AG08395 (cell line): ENCODE results near the gene FGF1.

Experiments used
- DNase-seq: peaks from one replicate; pipeline ENCODE4 v3.0.0; 2012; ENCODE audit warnings: mixed read lengths, low spot score

The FGF1 gene

GRCh38 chr5:142642427-142642826, 43.5 kb downstream of the FGF1 start:
- no peak for DNase-seq

- DNase-seq = no peak
Observed at GRCh38 chr5:142641711-142642110, 44.2 kb downstream of the FGF1 start.

DNA sequence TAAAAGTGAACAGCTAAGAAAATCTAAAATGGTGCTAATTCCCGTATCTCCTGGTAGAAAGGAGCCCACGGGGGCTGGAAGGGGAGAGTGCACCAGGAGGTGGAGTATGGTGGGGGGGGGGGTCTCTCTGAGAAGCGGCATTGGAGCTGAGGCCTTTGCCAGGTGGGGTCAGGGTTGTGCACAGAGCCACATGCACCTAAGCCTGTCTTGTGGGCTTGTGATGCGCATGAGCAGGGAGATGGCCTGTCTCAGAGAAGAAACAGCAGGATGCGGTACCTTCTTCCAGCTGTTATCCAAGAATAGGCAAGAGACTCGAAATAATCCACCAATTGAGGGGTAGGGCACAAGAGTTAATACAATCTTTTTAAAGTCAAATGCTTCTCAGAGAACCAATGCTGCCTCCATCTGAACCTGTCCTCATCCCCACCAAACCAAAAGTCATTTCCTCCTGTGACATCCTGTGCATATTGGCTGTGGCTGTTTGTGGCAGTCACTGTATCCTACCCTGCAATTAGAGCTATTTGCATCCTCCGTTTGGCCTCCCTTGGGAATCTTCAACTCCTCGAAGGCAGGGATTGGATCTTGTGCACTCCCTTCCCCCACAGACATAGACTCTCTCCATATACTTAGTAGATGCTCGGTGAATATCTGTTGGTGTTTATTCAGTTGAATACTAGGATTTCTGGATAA, 45.4 kb downstream of the FGF1 start:
- no peak for DNase-seq

- no peak for DNase-seq
Observed at GRCh38 chr5:142639455-142639854, 46.4 kb downstream of the FGF1 start.

- no peak for DNase-seq
Observed at GRCh38 chr5:142637871-142638270, 48.0 kb downstream of the FGF1 start.

DNA sequence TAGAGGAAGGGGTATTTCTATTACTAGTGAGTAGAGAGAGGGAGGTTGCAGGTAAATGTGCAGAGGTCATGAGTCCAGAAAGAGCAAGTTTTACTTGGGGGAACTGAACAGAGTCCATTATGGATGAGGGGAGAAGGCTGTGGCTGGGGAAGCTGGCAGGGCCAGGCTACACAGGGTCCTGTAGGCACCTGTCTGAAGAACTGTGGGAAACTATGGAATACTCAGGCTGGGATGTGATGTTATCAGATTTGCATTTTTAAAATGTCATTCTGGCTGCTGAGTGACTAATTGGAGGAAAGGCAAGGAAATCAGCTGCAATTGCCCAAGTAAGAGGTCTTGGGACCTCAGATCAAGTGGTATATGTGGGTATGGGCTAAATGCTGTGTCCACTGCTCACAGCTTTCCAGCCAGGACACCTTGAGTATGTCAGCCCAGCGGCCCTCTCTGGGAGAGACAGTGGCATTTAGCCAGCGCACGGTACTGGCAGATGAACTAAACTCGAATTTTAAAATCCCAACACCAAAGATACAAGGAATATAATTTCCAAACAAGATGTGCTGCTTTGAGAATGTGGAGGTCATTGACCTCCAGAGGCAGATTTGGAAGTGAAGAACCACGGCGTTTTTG, 49.1 kb downstream of the FGF1 start:
- DNase-seq = no peak

DNA sequence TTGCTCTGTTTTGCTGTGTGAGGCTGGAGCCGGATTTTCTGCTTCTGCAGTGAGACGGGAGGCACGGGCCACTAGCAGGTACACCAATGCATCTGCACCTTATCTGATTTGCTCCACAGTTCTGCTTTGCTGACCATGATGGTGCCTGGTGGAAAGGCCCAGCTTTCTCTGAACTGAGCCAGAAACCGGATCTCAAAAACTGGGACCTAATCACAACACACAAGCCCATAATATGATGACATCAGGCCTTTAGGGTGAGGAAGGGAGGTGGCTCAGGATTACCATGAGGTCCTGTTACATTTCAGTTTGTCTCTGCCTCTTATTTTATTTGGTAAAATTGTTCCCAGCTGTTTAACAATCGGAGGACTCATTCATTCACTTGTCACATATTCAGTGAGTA, 49.8 kb downstream of the FGF1 start:
- no peak for DNase-seq

GRCh38 chr5:142634216-142635011, 51.5 kb downstream of the FGF1 start:
- no peak for DNase-seq

GRCh38 chr5:142630927-142631539, 54.9 kb downstream of the FGF1 start:
- no peak for DNase-seq

GRCh38 chr5:142627383-142628217, 58.3 kb downstream of the FGF1 start:
- DNase-seq = no peak

DNA sequence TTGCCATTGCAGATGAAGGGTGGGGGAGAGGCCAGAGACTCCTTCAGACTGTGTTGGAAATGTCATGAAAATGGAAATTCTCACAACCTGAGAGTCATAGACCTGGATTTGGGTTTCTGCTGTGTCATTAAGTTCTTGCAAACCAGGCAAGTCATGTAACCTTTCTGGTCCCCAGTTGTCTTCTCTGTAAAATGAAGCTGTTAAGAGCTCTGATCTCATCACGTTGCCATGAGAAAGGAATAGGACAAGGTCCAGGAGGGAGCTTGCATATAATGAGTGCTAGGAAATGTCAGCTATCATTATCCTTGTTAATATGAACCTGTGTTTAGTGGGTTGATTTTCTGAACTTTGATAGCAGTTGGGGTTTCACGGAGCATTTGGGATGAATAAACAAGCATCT, 59.1 kb downstream of the FGF1 start:
- no peak for DNase-seq

DNA sequence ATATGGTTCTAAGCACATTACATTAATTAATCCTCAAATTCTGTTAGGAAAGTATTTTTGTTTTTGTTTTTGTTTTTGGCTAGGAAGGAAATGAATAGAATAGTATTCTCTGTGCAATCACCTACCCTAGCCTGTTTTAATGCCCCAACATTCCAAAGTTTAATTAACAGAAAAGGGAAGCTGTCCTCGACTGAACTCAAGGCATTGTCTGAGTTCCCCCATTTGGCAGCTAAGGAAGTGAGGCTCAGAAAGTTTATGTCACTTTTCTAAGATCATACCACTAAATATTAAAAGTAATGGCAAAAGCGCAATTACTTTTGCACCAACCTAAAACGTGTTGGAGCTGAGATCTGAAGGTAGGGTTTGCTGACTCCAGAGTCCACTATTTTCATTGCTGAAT, 59.8 kb downstream of the FGF1 start:
- DNase-seq = no peak

DNA sequence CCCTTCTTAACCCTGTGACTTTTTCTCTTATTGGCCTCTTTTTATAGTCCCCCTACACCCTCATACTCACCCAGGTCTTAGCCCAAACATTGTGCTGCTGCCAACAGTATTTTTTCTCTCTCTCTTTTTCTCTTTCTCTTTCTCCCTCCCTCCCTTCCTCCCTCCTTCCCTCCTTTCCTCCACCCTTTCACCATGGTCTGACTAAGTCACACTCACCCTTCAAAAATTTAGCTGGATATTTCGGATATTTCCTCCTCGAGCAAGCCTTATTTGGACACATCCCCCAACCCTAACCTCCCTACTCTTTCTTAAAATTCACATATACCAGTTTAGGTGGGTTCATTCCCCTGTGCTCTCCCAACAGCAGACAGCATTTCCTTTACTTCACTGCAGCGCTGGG, 64.7 kb downstream of the FGF1 start:
- peak; percentile 79 for DNase-seq

GRCh38 chr5:142619815-142620214, 66.1 kb downstream of the FGF1 start:
- DNase-seq = no peak

GRCh38 chr5:142618130-142618523, 67.8 kb downstream of the FGF1 start:
- DNase-seq = peak; percentile 67

GRCh38 chr5:142617416-142618129, 68.3 kb downstream of the FGF1 start:
- no peak for DNase-seq

DNA sequence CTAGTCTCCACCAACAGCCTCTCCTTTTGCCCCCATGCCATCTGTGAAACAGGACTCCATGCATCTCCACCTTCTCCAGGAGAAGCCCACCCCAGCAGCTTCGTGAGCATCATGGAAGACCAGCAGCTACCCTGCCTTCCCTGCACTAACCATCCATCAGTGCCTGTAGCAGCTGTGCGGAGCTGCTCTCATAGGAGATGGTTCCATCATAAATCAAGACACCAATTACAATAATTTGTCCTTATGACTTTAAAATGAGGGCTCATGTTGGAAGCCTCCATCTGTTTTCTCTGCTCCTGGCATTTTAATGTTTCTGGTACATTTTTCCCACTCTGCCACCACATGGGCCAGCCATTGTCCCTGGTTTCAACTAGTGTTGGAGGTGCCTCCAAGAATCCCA, 69.9 kb downstream of the FGF1 start:
- DNase-seq = no peak

- DNase-seq = no peak
Observed at GRCh38 chr5:142614054-142614453, 71.8 kb downstream of the FGF1 start.

GRCh38 chr5:142613271-142613671, 72.6 kb downstream of the FGF1 start:
- no peak for DNase-seq

GRCh38 chr5:142612494-142613270, 73.2 kb downstream of the FGF1 start:
- no peak for DNase-seq
